Heart left ventricle (tissue), 16 donors: ENCODE data around the gene SMC6. TPM values are rescaled to one million over a fixed set of nuclear protein-coding genes. Genes with fewer than 3 reads are reported as not detected.

Experiments used
- ATAC-seq, 4 donors: fragments of 200-7000 bp; cut with Tn5 transposase; one replicate each; pipeline ENCODE4 v1.9.1; 2020 to 2022; ENCODE audit warnings: moderate library complexity in 4 of 4, mild to moderate bottlenecking in 3 of 4, moderate number of reproducible peaks in 1 of 4
- DNase-seq, 5 donors: peaks; one replicate each; pipeline ENCODE4 v3.0.0-alpha.2; 2020
- H3K27ac ChIP-seq, 12 donors: fragments of 200-600 bp; sonication (generic) in 4 of 12; one replicate each; pipeline versions ENCODE4 v1.5.0 to v1.8.0; 2016 to 2022; ENCODE audit warnings: mild to moderate bottlenecking in 2 of 12
- H3K27me3 ChIP-seq, 9 donors: fragments of 200-600 bp; sonication (generic) in 2 of 9; one replicate each; pipeline versions ENCODE4 v1.5.1 to v1.8.0; 2016 to 2022; ENCODE audit warnings: mild to moderate bottlenecking in 3 of 9
- H3K36me3 ChIP-seq, 9 donors: fragments of 200-600 bp; sonication (generic) in 2 of 9; one replicate each; pipeline versions ENCODE4 v1.5.0 to v1.8.0; 2018 to 2022; ENCODE audit warnings: mild to moderate bottlenecking in 2 of 9
- H3K4me1 ChIP-seq, 12 donors: fragments of 200-600 bp; sonication (generic) in 4 of 12; one replicate each; pipeline versions ENCODE4 v1.5.0 to v1.8.0; 2016 to 2022; ENCODE audit warnings: mild to moderate bottlenecking in 3 of 12
- H3K4me3 ChIP-seq, 12 donors: fragments of 200-600 bp; sonication (generic) in 4 of 12; one replicate each; pipeline versions ENCODE4 v1.5.0 to v1.8.0; 2017 to 2022; ENCODE audit warnings: mild to moderate bottlenecking in 9 of 12, moderate library complexity in 4 of 12
- H3K9me3 ChIP-seq, 12 donors: fragments of 200-600 bp; sonication (generic) in 4 of 12; one replicate each; pipeline versions ENCODE4 v1.5.0 to v1.8.0; 2016 to 2022; ENCODE audit warnings: mild to moderate bottlenecking in 1 of 12
- CTCF ChIP-seq, 12 donors: fragments of 200-600 bp; sonication (generic) in 4 of 12; IDR thresholded peaks; one replicate each; pipeline versions ENCODE4 v1.5.0 to v1.8.0; 2018 to 2022; ENCODE audit warnings: antibody characterized with exemption in 12 of 12, mild to moderate bottlenecking in 5 of 12
- POLR2A ChIP-seq, 2 donors: fragments of 450-650 bp; IDR thresholded peaks; one replicate each; pipeline ENCODE4 v1.6.1; 2017; ENCODE audit warnings: antibody characterized with exemption in 2 of 2, mild to moderate bottlenecking in 2 of 2, moderate library complexity in 2 of 2
- WGBS, 4 donors: extraction: QIAGEN DNeasy Blood & Tissue Kit in 2 of 4; methylation state at CpG; one replicate each; pipeline versions ENCODE4 v1.1.5 to v1.1.7; 2013 to 2018; 5-methylcytosine and 5-hydroxymethylcytosine counted together
- intact Hi-C, 10 donors: fragments of 100-400 bp; cut with DNase I; formaldehyde crosslinking; loops; one replicate each; pipeline versions ENCODE4 v1.11.1 to v1.14.2; 2022
- polyA plus RNA-seq, 2 donors: library from polyadenylated mRNA; stranded (reverse); fragments of 200-250 nt; gene quantifications; one replicate each; pipeline ENCODE4 v1.2.3, GENCODE V29; 2013
- total RNA-seq, 9 donors: library from RNA; depleted of rRNA in 2 of 9; stranded (reverse); fragments of >200 nt in 2 of 9; fragmentation: NEBNext Ultra II Directional in 3 of 9; extraction: Animal tissue kit (Norgen Biotek cat#: 25700) in 3 of 9; gene quantifications; one replicate each; pipeline versions ENCODE4 v1.1.0 to v1.2.4, GENCODE V29; 2016 to 2023
- donor health status: ischemic (EF 13 %, LVEDD 7.1; RV severe dilation, severe dysfunction).
- donor health status: healthy with polysubstance abuse.
- donor health status: DM: no; HTN: yes; CAD: no.
- donor health status: DM: no; HTN: no; CAD: no.
- donor health status: ischemic (EF 25% LVEDD 6.9; RV normal size, moderate dysfunction).
- donor health status: ischemic (EF 25% LVEDD 5.7; RV mildly dilated, moderate dysfunction).
- donor health status: healthy.
- donor health status: DM: yes; HTN: yes; CAD: no.
- donor health status: ischemic (EF 35%, LVEDD 5.7; RV mildly dilated, moderate dysfunction).
- donor health status: nonischemic (EF 11% LVEDD 7.7; RV severe dilation, severe dysfunction).
- donor health status: DM: yes; HTN: yes; CAD: no.
- donor health status: PGD.
- donor health status: ischemic (EF 29% LVEDD 5.4; RV normal size, mild dysfunction).
- donor health status: nonischemic (EF 23%, LVEDD 6.1; RV moderate dilation, normal function).

The SMC6 gene
- total and polyA plus RNA-seq, 11 donors, result 5.9 to 14.7 (median 12.2) TPM

- no peaks in the 10 kb centered on the region for H3K27me3 ChIP-seq
- no peak for DNase-seq
- H3K4me3 ChIP-seq, result no peak overlapping the region
- no peak for ATAC-seq
- peaks cover 0 to 6% (median 0%) of the 10 kb centered on the region in 12 donors for H3K4me1 ChIP-seq
- no peak for TF ChIP-seq POLR2A (IDR thresholded peaks at IDR 0.05)
- no peak for TF ChIP-seq CTCF (IDR thresholded peaks at IDR 0.05)
- intact Hi-C loops, result loop anchor here in 3 of 10 donors (5.0 to 10.0 kb wide), 3 partner anchors 119 to 347 kb away; partner anchors contain the start of gene VSNL1 (in 1 of the 3)
- peaks cover 0 to 55% (median 42%) of the 10 kb centered on the region in 9 donors for H3K36me3 ChIP-seq
- 91 to 97% (median 96%) methylated on average over 1 of the region's 1 CpG for WGBS, 4 donors
- no peaks in the 10 kb centered on the region for H3K9me3 ChIP-seq
- H3K27ac ChIP-seq, result no peak overlapping the region
These were observed 92.2 kb downstream of the SMC6 start for GRCh38 chr2:17661460-17661859.

- Histone ChIP-seq H3K4me1 (peaks cover 0 to 6% (median 0%) of the 10 kb centered on the region in 12 donors), H3K4me3 (no peak overlapping the region), H3K9me3 (no peaks in the 10 kb centered on the region), H3K27ac (no peak overlapping the region), H3K27me3 (no peaks in the 10 kb centered on the region), H3K36me3 (peaks cover 0 to 43% (median 33%) of the 10 kb centered on the region in 9 donors)
- ATAC-seq (no peak), DNase-seq (no peak)
- intact Hi-C loops, result loop anchor here in 3 of 10 donors (5.0 to 10.0 kb wide), 3 partner anchors 118 to 345 kb away; partner anchors contain the start of gene VSNL1 (in 1 of the 3)
- 74 to 97% (median 92%) methylated on average over 4 of the region's 4 CpGs for WGBS, 4 donors
- TF ChIP-seq CTCF (IDR thresholded peaks at IDR 0.05), result no peak
- no peak for TF ChIP-seq POLR2A (IDR thresholded peaks at IDR 0.05)
These were observed 93.4 kb downstream of the SMC6 start for GRCh38 chr2:17660219-17660618.

- no peak for ATAC-seq
- no peaks in the 10 kb centered on the region for H3K9me3 ChIP-seq
- WGBS, 4 donors, result 84 to 94% (median 91%) methylated on average over 6 of the region's 6 CpGs
- no peak overlapping the region for H3K27ac ChIP-seq
- H3K4me3 ChIP-seq, result no peak overlapping the region
- H3K4me1 ChIP-seq, result peaks cover 0 to 6% (median 0%) of the 10 kb centered on the region in 12 donors
- no peak for DNase-seq
- H3K36me3 ChIP-seq, result peaks cover 0 to 31% (median 14%) of the 10 kb centered on the region in 9 donors
- H3K27me3 ChIP-seq, result no peaks in the 10 kb centered on the region
- intact Hi-C loops, result no loop called here
- TF ChIP-seq POLR2A (IDR thresholded peaks at IDR 0.05), result no peak
- no peak for TF ChIP-seq CTCF (IDR thresholded peaks at IDR 0.05)
These were observed 95.3 kb downstream of the SMC6 start for GRCh38 chr2:17658251-17658843.

GRCh38 chr2:17657759-17658158 is 95.9 kb downstream of the SMC6 start:
- TF ChIP-seq POLR2A (IDR thresholded peaks at IDR 0.05) (no peak), CTCF (IDR thresholded peaks at IDR 0.05) (no peak)
- intact Hi-C loops, result no loop called here

More at GRCh38 chr2:17657759-17658158, 95.9 kb downstream of the SMC6 start:
- Histone ChIP-seq H3K4me1 (peaks cover 0 to 4% (median 0%) of the 10 kb centered on the region in 12 donors), H3K9me3 (no peaks in the 10 kb centered on the region), H3K36me3 (peaks cover 0 to 26% (median 11%) of the 10 kb centered on the region in 9 donors), H3K27ac (no peak overlapping the region), H3K27me3 (no peaks in the 10 kb centered on the region), H3K4me3 (no peak overlapping the region)
- 96 to 98% (median 97%) methylated on average over 4 of the region's 4 CpGs for WGBS, 4 donors
- no peak for DNase-seq
- ATAC-seq, result no peak
